Gastroesophageal sphincter (tissue), 3 donors: Measurements from ENCODE around the gene APBB1.

Experiments used
- CTCF ChIP-seq, 4 experiments: fragments of 200-600 bp in 2 of 4; fragments of 450-650 bp in 2 of 4; sonication (generic) in 1 of 4; IDR thresholded peaks; one replicate each; pipeline ENCODE4 v1.5.1; 2017 to 2019; ENCODE audit warnings: antibody characterized with exemption in 4 of 4, mild to moderate bottlenecking in 2 of 4, moderate library complexity in 2 of 4
- EP300 ChIP-seq: sonication (generic); formaldehyde crosslinking; IDR thresholded peaks from one replicate; pipeline ENCODE4 v1.6.1; 2017; ENCODE audit warnings: antibody characterized with exemption, mild to moderate bottlenecking

GRCh38 chr11:6402561-6402981 lies 16.3 kb downstream of the APBB1 start:
- TF ChIP-seq EP300 (no peak), CTCF (IDR thresholded peaks at IDR 0.05) (no peak)
